Measurements from ENCODE around the gene SPAG16.

The SPAG16 gene

GRCh38 chr2:213847316-213847715 is 563.1 kb downstream of the SPAG16 start:
- no peak overlapping the region for H3K4me3 ChIP-seq (ENCODE audit: control insufficient read depth, low read depth, low read length)
- no peak for DNase-seq (ENCODE audit: low read depth)
- no peak for TF ChIP-seq CTCF (conservative IDR thresholded peaks at IDR 0.05; ENCODE audit: control insufficient read depth, insufficient read depth, low read depth, low read length)

GRCh38 chr2:213848631-213849030 is 564.4 kb downstream of the SPAG16 start:
- no peak overlapping the region for H3K4me3 ChIP-seq (ENCODE audit: control insufficient read depth, low read depth, low read length)
- DNase-seq (ENCODE audit: low read depth) = peak; percentile 77
- TF ChIP-seq CTCF (conservative IDR thresholded peaks at IDR 0.05; ENCODE audit: control insufficient read depth, insufficient read depth, low read depth, low read length) = no peak

GRCh38 chr2:213861638-213862037 is 577.4 kb downstream of the SPAG16 start:
- H3K4me3 ChIP-seq (ENCODE audit: control insufficient read depth, low read depth, low read length) = no peak overlapping the region
- no peak for DNase-seq (ENCODE audit: low read depth)
- TF ChIP-seq CTCF (conservative IDR thresholded peaks at IDR 0.05; ENCODE audit: control insufficient read depth, insufficient read depth, low read depth, low read length) = no peak

- no peak for DNase-seq (ENCODE audit: low read depth)
- TF ChIP-seq CTCF (conservative IDR thresholded peaks at IDR 0.05; ENCODE audit: control insufficient read depth, insufficient read depth, low read depth, low read length) = no peak
- no peak overlapping the region for H3K4me3 ChIP-seq (ENCODE audit: control insufficient read depth, low read depth, low read length)
These were observed 578.3 kb downstream of the SPAG16 start for GRCh38 chr2:213862407-213863076.

GRCh38 chr2:213863541-213863940 is 579.3 kb downstream of the SPAG16 start:
- H3K4me3 ChIP-seq (ENCODE audit: control insufficient read depth, low read depth, low read length) = no peak overlapping the region
- no peak for TF ChIP-seq CTCF (conservative IDR thresholded peaks at IDR 0.05; ENCODE audit: control insufficient read depth, insufficient read depth, low read depth, low read length)
- DNase-seq (ENCODE audit: low read depth) = no peak

- no peak for DNase-seq (ENCODE audit: low read depth)
- no peak overlapping the region for H3K4me3 ChIP-seq (ENCODE audit: control insufficient read depth, low read depth, low read length)
- no peak for TF ChIP-seq CTCF (conservative IDR thresholded peaks at IDR 0.05; ENCODE audit: control insufficient read depth, insufficient read depth, low read depth, low read length)
These were observed 584.3 kb downstream of the SPAG16 start for GRCh38 chr2:213868526-213868925.

GRCh38 chr2:213885485-213885884 is 601.2 kb downstream of the SPAG16 start:
- TF ChIP-seq CTCF (conservative IDR thresholded peaks at IDR 0.05; ENCODE audit: control insufficient read depth, insufficient read depth, low read depth, low read length) = no peak
- DNase-seq (ENCODE audit: low read depth) = no peak
- H3K4me3 ChIP-seq (ENCODE audit: control insufficient read depth, low read depth, low read length) = no peak overlapping the region
